Fibroblast of lung (primary cell): ENCODE measurements around the gene SLC34A2. TPM values are rescaled to one million over a fixed set of nuclear protein-coding genes. Genes with fewer than 3 reads are reported as not detected.

Experiments
- DNase-seq, 2 donors: peaks; one replicate each; pipeline versions ENCODE4 v3.0.0 to v3.0.0-alpha.2; 2010; ENCODE audit warnings: low read depth in 2 of 2
- H2AFZ ChIP-seq: 2 replicates; pipeline ENCODE4 v1.5.1; 2012; ENCODE audit warnings: low read length, control low read depth, inconsistent platforms
- H3K27ac ChIP-seq: 2 replicates; pipeline ENCODE4 v1.5.1; 2011; ENCODE audit warnings: low read length, control low read depth; ENCODE audit not compliant: insufficient read depth
- H3K27me3 ChIP-seq: 2 replicates; pipeline ENCODE4 v1.5.1; 2011; ENCODE audit warnings: mild to moderate bottlenecking, low read length; ENCODE audit not compliant: control insufficient read depth, insufficient read depth
- H3K36me3 ChIP-seq: 2 replicates; pipeline ENCODE4 v1.5.1; 2011; ENCODE audit warnings: low read length; ENCODE audit not compliant: control insufficient read depth, insufficient read depth
- H3K4me1 ChIP-seq: 2 replicates; pipeline ENCODE4 v1.5.1; 2011; ENCODE audit warnings: low read length; ENCODE audit not compliant: control insufficient read depth, insufficient read depth; ENCODE audit errors: extremely low read depth
- H3K4me2 ChIP-seq: 2 replicates; pipeline ENCODE4 v1.5.1; 2011; ENCODE audit warnings: low read length, control low read depth; ENCODE audit not compliant: insufficient read depth; ENCODE audit errors: extremely low read depth
- H3K4me3 ChIP-seq, 4 experiments: fragments of 200-600 bp in 1 of 4; sonication (generic) in 1 of 4; replicated peaks in 1 of 4; 2 replicates each; pipeline ENCODE4 v1.5.1; 2011 to 2016; ENCODE audit warnings: low read length in 4 of 4, low read depth in 3 of 4, mild to moderate bottlenecking in 3 of 4, control low read depth in 2 of 4, inconsistent platforms in 1 of 4, mixed read lengths in 1 of 4; ENCODE audit not compliant: insufficient read depth in 1 of 4; ENCODE audit errors: control extremely low read depth in 1 of 4
- H3K79me2 ChIP-seq: 2 replicates; pipeline ENCODE4 v1.5.1; 2012; ENCODE audit warnings: mild to moderate bottlenecking, low read length, inconsistent platforms; ENCODE audit not compliant: control insufficient read depth, insufficient read depth
- H3K9ac ChIP-seq: 2 replicates; pipeline ENCODE4 v1.5.1; 2011; ENCODE audit warnings: mild to moderate bottlenecking, low read length, control low read depth; ENCODE audit not compliant: insufficient read depth
- H3K9me3 ChIP-seq: 2 replicates; pipeline ENCODE4 v1.5.1; 2012; ENCODE audit warnings: low read depth, low read length; ENCODE audit not compliant: control insufficient read depth, insufficient read depth
- H4K20me1 ChIP-seq: 2 replicates; pipeline ENCODE4 v1.5.1; 2011; ENCODE audit warnings: low read length; ENCODE audit not compliant: control insufficient read depth, insufficient read depth; ENCODE audit errors: extremely low read depth
- EZH2 ChIP-seq: IDR thresholded peaks from 2 replicates; pipeline ENCODE4 v1.5.1; 2012; ENCODE audit warnings: low read length, control low read depth, mild to moderate bottlenecking; ENCODE audit errors: missing control alignments
- polyA plus RNA-seq, 2 donors: library from polyadenylated mRNA; depleted of rRNA in 1 of 2; stranded (reverse) in 1 of 2; unstranded in 1 of 2; fragments of >200 nt; gene quantifications; 2 replicates each; pipeline ENCODE4 v1.2.1, GENCODE V29; 2011 to 2012; ENCODE audit warnings: missing spikeins in 1 of 2
- total RNA-seq: library from RNA; depleted of rRNA; stranded (reverse); fragments of >200 nt; gene quantifications from 2 replicates; pipeline ENCODE4 v1.2.1, GENCODE V29; 2014
- TF ChIP-seq, protein P1 (sequence below), 2 donors: IDR thresholded peaks in 1 of 2; conservative IDR thresholded peaks in 1 of 2; 1 replicate in 1 of 2; 2 replicates in 1 of 2; pipeline ENCODE4 v1.5.1; 2011 to 2012; ENCODE audit warnings: low read length in 2 of 2, control low read depth in 1 of 2, inconsistent platforms in 1 of 2, low read depth in 1 of 2, mild to moderate bottlenecking in 1 of 2

SLC34A2 gene
- total and polyA plus RNA-seq, 2 donors (not counting 1 experiment from before 2014, with no cell fraction given) = not detected

DNA sequence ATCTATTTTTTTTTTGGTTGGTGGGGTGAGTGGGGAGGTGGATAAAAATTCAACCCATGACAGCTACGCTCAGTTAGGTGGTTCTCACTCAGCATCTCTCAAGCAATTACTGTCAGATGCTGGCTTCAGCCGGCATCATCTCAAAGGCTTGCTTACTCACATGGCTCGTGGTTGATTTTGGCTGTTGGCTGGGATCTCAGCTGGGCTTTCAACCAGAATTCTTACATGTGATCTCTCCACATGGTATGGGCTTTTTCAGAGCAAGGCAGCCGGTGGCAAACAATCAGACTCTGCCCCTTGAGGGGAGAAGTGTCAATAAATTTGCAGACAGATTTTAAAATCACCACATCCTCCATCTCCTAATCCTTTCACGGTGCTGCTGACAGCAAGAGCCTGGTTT, 47.2 kb downstream of the SLC34A2 start:
- Histone ChIP-seq H4K20me1 (no peaks in the 10 kb centered on the region), H3K4me3 (no peak overlapping the region), H3K27me3 (no peaks in the 10 kb centered on the region), H3K27ac (no peak overlapping the region), H3K4me1 (no peaks in the 10 kb centered on the region), H3K4me2 (no peak overlapping the region), H3K9me3 (no peaks in the 10 kb centered on the region), H3K36me3 (no peaks in the 10 kb centered on the region), H2AFZ (no peak overlapping the region), H3K79me2 (no peaks in the 10 kb centered on the region), H3K9ac (no peak overlapping the region)
- TF ChIP-seq, protein P1, sequence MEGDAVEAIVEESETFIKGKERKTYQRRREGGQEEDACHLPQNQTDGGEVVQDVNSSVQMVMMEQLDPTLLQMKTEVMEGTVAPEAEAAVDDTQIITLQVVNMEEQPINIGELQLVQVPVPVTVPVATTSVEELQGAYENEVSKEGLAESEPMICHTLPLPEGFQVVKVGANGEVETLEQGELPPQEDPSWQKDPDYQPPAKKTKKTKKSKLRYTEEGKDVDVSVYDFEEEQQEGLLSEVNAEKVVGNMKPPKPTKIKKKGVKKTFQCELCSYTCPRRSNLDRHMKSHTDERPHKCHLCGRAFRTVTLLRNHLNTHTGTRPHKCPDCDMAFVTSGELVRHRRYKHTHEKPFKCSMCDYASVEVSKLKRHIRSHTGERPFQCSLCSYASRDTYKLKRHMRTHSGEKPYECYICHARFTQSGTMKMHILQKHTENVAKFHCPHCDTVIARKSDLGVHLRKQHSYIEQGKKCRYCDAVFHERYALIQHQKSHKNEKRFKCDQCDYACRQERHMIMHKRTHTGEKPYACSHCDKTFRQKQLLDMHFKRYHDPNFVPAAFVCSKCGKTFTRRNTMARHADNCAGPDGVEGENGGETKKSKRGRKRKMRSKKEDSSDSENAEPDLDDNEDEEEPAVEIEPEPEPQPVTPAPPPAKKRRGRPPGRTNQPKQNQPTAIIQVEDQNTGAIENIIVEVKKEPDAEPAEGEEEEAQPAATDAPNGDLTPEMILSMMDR (conservative IDR thresholded peaks at IDR 0.05 in 1 of 2, IDR thresholded peaks at IDR 0.05 in 1 of 2; ENCODE audit: low read depth in 1 of 2, low read length in 2 of 2) = peak in 1 of 2 donors; percentile 19
- no peak for TF ChIP-seq EZH2
- DNase-seq = peak; percentile 19 to 80

DNA sequence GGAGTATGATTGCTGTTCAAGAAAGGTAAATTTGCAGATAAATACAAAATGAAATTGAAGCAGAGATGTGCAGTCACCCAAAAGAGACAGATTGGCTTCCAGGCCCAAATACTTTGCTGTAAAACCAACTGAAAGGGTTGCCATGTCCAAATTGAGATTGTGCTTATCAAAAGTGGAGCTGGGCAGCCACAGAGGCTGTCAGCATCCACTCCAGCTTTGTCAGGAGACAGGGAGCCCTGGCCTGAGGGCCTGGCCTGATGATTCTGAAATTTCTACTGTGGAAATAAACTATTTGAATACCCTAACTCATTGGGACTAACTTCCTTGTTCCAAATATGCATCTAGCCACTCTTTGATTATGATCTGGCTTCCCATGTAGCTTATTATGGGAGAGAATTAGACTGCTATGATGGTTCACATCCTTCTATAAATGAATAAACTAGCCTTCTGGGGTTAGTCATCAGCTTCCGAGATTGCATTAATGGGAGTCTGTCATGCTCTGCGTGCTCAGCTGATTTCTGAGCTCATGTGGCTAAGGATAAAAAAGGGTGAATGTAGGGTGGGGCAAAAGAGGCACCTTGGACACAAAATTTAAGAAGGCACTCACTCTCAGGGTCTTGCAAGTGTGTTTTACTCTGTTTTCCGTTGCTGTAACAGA, 48.2 kb downstream of the SLC34A2 start:
- Histone ChIP-seq H3K27me3 (no peaks in the 10 kb centered on the region), H3K9ac (no peak overlapping the region), H4K20me1 (no peaks in the 10 kb centered on the region), H3K27ac (no peak overlapping the region), H3K36me3 (no peaks in the 10 kb centered on the region), H3K4me2 (no peak overlapping the region), H3K4me1 (no peaks in the 10 kb centered on the region), H3K79me2 (no peaks in the 10 kb centered on the region), H2AFZ (no peak overlapping the region), H3K9me3 (no peaks in the 10 kb centered on the region), H3K4me3 (no peak overlapping the region)
- no peak for TF ChIP-seq EZH2
- TF ChIP-seq, protein P1 (conservative IDR thresholded peaks at IDR 0.05 in 1 of 2, IDR thresholded peaks at IDR 0.05 in 1 of 2; ENCODE audit: low read depth in 1 of 2, low read length in 2 of 2) = no peak
- DNase-seq = peak in 1 of 2 donors; percentile 27

DNA sequence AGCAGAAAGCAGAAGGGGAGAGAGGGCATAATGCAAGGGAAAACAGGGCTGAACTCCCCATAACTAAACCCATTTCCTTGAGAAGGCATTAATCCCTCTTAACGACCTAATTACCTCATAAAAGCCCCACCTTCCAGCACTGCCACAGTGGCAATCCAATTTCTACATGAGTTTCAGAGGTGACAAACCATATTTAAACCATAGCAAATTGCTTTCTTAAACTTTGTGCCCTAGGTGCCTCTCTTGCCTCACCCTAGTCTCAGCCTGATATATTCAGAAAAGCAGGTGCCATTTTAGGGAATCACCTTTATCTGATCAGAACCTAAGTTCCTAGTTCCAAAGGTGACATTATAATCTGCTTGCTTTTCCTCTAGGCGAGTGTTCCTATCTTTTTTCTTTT, 48.9 kb downstream of the SLC34A2 start:
- no peak overlapping the region for H3K9ac ChIP-seq
- H3K27ac ChIP-seq = no peak overlapping the region
- H3K4me3 ChIP-seq = no peak overlapping the region
- H3K4me1 ChIP-seq = no peaks in the 10 kb centered on the region
- no peak for DNase-seq
- H3K9me3 ChIP-seq = no peaks in the 10 kb centered on the region
- no peaks in the 10 kb centered on the region for H3K27me3 ChIP-seq
- no peak overlapping the region for H3K4me2 ChIP-seq
- no peak for TF ChIP-seq EZH2
- TF ChIP-seq, protein P1 (conservative IDR thresholded peaks at IDR 0.05 in 1 of 2, IDR thresholded peaks at IDR 0.05 in 1 of 2; ENCODE audit: low read depth in 1 of 2, low read length in 2 of 2) = no peak
- no peaks in the 10 kb centered on the region for H3K36me3 ChIP-seq
- H4K20me1 ChIP-seq = no peaks in the 10 kb centered on the region
- H2AFZ ChIP-seq = no peak overlapping the region
- H3K79me2 ChIP-seq = no peaks in the 10 kb centered on the region
